Heart left ventricle (tissue), 16 donors: ENCODE results near the gene WTIP. TPM values are rescaled to one million over a fixed set of nuclear protein-coding genes. Genes with fewer than 3 reads are reported as not detected.

Experiments
- ATAC-seq, 4 donors: fragments of 200-7000 bp; cut with Tn5 transposase; one replicate each; pipeline ENCODE4 v1.9.1; 2020 to 2022; ENCODE audit warnings: moderate library complexity in 4 of 4, mild to moderate bottlenecking in 3 of 4, moderate number of reproducible peaks in 1 of 4
- DNase-seq, 5 donors: peaks; one replicate each; pipeline ENCODE4 v3.0.0-alpha.2; 2020
- H3K27ac ChIP-seq, 12 donors: fragments of 200-600 bp; sonication (generic) in 4 of 12; one replicate each; pipeline versions ENCODE4 v1.5.0 to v1.8.0; 2016 to 2022; ENCODE audit warnings: mild to moderate bottlenecking in 2 of 12
- H3K27me3 ChIP-seq, 9 donors: fragments of 200-600 bp; sonication (generic) in 2 of 9; one replicate each; pipeline versions ENCODE4 v1.5.1 to v1.8.0; 2016 to 2022; ENCODE audit warnings: mild to moderate bottlenecking in 3 of 9
- H3K36me3 ChIP-seq, 9 donors: fragments of 200-600 bp; sonication (generic) in 2 of 9; one replicate each; pipeline versions ENCODE4 v1.5.0 to v1.8.0; 2018 to 2022; ENCODE audit warnings: mild to moderate bottlenecking in 2 of 9
- H3K4me1 ChIP-seq, 12 donors: fragments of 200-600 bp; sonication (generic) in 4 of 12; one replicate each; pipeline versions ENCODE4 v1.5.0 to v1.8.0; 2016 to 2022; ENCODE audit warnings: mild to moderate bottlenecking in 3 of 12
- H3K4me3 ChIP-seq, 12 donors: fragments of 200-600 bp; sonication (generic) in 4 of 12; one replicate each; pipeline versions ENCODE4 v1.5.0 to v1.8.0; 2017 to 2022; ENCODE audit warnings: mild to moderate bottlenecking in 9 of 12, moderate library complexity in 4 of 12
- H3K9me3 ChIP-seq, 12 donors: fragments of 200-600 bp; sonication (generic) in 4 of 12; one replicate each; pipeline versions ENCODE4 v1.5.0 to v1.8.0; 2016 to 2022; ENCODE audit warnings: mild to moderate bottlenecking in 1 of 12
- CTCF ChIP-seq, 12 donors: fragments of 200-600 bp; sonication (generic) in 4 of 12; IDR thresholded peaks; one replicate each; pipeline versions ENCODE4 v1.5.0 to v1.8.0; 2018 to 2022; ENCODE audit warnings: antibody characterized with exemption in 12 of 12, mild to moderate bottlenecking in 5 of 12
- POLR2A ChIP-seq, 2 donors: fragments of 450-650 bp; IDR thresholded peaks; one replicate each; pipeline ENCODE4 v1.6.1; 2017; ENCODE audit warnings: antibody characterized with exemption in 2 of 2, mild to moderate bottlenecking in 2 of 2, moderate library complexity in 2 of 2
- WGBS, 4 donors: extraction: QIAGEN DNeasy Blood & Tissue Kit in 2 of 4; methylation state at CpG; one replicate each; pipeline versions ENCODE4 v1.1.5 to v1.1.7; 2013 to 2018; 5-methylcytosine and 5-hydroxymethylcytosine counted together
- intact Hi-C, 10 donors: fragments of 100-400 bp; cut with DNase I; formaldehyde crosslinking; loops; one replicate each; pipeline versions ENCODE4 v1.11.1 to v1.14.2; 2022
- long read RNA-seq, 3 donors: library from polyadenylated mRNA; unstranded; transcript quantifications; one replicate each; pipeline ENCODE4 v2.0.0, GENCODE V29; 2020 to 2021
- polyA plus RNA-seq, 2 donors: library from polyadenylated mRNA; stranded (reverse); fragments of 200-250 nt; gene quantifications; one replicate each; pipeline ENCODE4 v1.2.3, GENCODE V29; 2013
- total RNA-seq, 9 donors: library from RNA; depleted of rRNA in 2 of 9; stranded (reverse); fragments of >200 nt in 2 of 9; fragmentation: NEBNext Ultra II Directional in 3 of 9; extraction: Animal tissue kit (Norgen Biotek cat#: 25700) in 3 of 9; gene quantifications; one replicate each; pipeline versions ENCODE4 v1.1.0 to v1.2.4, GENCODE V29; 2016 to 2023
- donor health status: ischemic (EF 13 %, LVEDD 7.1; RV severe dilation, severe dysfunction).
- donor health status: healthy with polysubstance abuse.
- donor health status: DM: no; HTN: yes; CAD: no.
- donor health status: DM: no; HTN: no; CAD: no.
- donor health status: ischemic (EF 25% LVEDD 6.9; RV normal size, moderate dysfunction).
- donor health status: ischemic (EF 25% LVEDD 5.7; RV mildly dilated, moderate dysfunction).
- donor health status: healthy.
- donor health status: DM: yes; HTN: yes; CAD: no.
- donor health status: ischemic (EF 35%, LVEDD 5.7; RV mildly dilated, moderate dysfunction).
- donor health status: nonischemic (EF 11% LVEDD 7.7; RV severe dilation, severe dysfunction).
- donor health status: DM: yes; HTN: yes; CAD: no.
- donor health status: PGD.
- donor health status: ischemic (EF 29% LVEDD 5.4; RV normal size, mild dysfunction).
- donor health status: nonischemic (EF 23%, LVEDD 6.1; RV moderate dilation, normal function).

The WTIP gene
- total RNA-seq = 10 to 100 TPM; 16.3 to 33.3 (median 23.3) TPM
- 1 to 10 TPM; 6.6 to 9.0 TPM for polyA plus RNA-seq
- long read RNA-seq, donor 1, full-length matches to known transcripts = 41 of 50 reads
- long read RNA-seq, donor 1, partial matches to known transcripts = 6 of 50 reads
- long read RNA-seq, donor 1, other reads (novel, unspliced or antisense) = 3 of 50 reads
- long read RNA-seq, donor 2, full-length matches to known transcripts = 2 of 9 reads
- long read RNA-seq, donor 2, partial matches to known transcripts = 6 of 9 reads
- long read RNA-seq, donor 2, other reads (novel, unspliced or antisense) = 1 of 9 reads
- long read RNA-seq, donor 3, full-length matches to known transcripts = 40 of 48 reads
- long read RNA-seq, donor 3, partial matches to known transcripts = 4 of 48 reads
- long read RNA-seq, donor 3, other reads (novel, unspliced or antisense) = 4 of 48 reads

- intact Hi-C loops = no loop called here
- 4 to 12% (median 5%) methylated on average over 23 to 95 of the region's 95 CpGs for WGBS, 4 donors
- ATAC-seq = peak; percentile 61 to 84 (median 78)
Measured at GRCh38 chr19:34480971-34481841, at the start of gene WTIP. Gene WTIP, plus strand, starts transcription at chr19:34481758. Its CDS starts 217 bp downstream, at chr19:34481975.

GRCh38 chr19:34432797-34433196 lies 48.8 kb upstream of the WTIP start:
- ATAC-seq (peak in 3 of 4 donors; percentile 13 to 67 (median 50)), DNase-seq (peak; percentile 47 to 63 (median 58))
- WGBS, 4 donors = 61 to 78% (median 69%) methylated on average over 5 of the region's 5 CpGs
- Histone ChIP-seq H3K27ac (peak overlapping the region in 11 of 12 donors; percentile 7 to 94 (median 53)), H3K4me3 (no peak overlapping the region), H3K4me1 (peaks cover 0 to 59% (median 36%) of the 10 kb centered on the region in 12 donors), H3K27me3 (no peaks in the 10 kb centered on the region), H3K36me3 (peaks cover 0 to 64% (median 44%) of the 10 kb centered on the region in 9 donors), H3K9me3 (no peaks in the 10 kb centered on the region)
- no peak for TF ChIP-seq CTCF (IDR thresholded peaks at IDR 0.05)
- TF ChIP-seq POLR2A (IDR thresholded peaks at IDR 0.05) = no peak
- intact Hi-C loops = no loop called here

More at GRCh38 chr19:34480971-34481841, at the start of gene WTIP:
- no peaks in the 10 kb centered on the region for H3K36me3 ChIP-seq
- peaks cover 0 to 23% (median 0%) of the 10 kb centered on the region in 9 donors for H3K27me3 ChIP-seq
- TF ChIP-seq POLR2A (IDR thresholded peaks at IDR 0.05) (peak in 1 of 2 donors; percentile 38), CTCF (IDR thresholded peaks at IDR 0.05) (no peak)
- peak within 1 kb of the TSS; percentile 54 to 94 (median 67) for H3K4me3 ChIP-seq
- DNase-seq = peak; percentile 84 to 90 (median 89)
- peak within 1 kb of the TSS; percentile 72 to 95 (median 84) for H3K27ac ChIP-seq
- H3K9me3 ChIP-seq = no peaks in the 10 kb centered on the region
- H3K4me1 ChIP-seq = peaks cover 4 to 40% (median 25%) of the 10 kb centered on the region in 12 donors

GRCh38 chr19:34436716-34437115 lies 44.8 kb upstream of the WTIP start:
- peaks cover 0 to 30% (median 14%) of the 10 kb centered on the region in 12 donors for H3K4me1 ChIP-seq
- peaks cover 0 to 98% (median 83%) of the 10 kb centered on the region in 9 donors for H3K36me3 ChIP-seq
- no peak for ATAC-seq
- intact Hi-C loops = no loop called here
- H3K27me3 ChIP-seq = no peaks in the 10 kb centered on the region
- no peak overlapping the region for H3K27ac ChIP-seq
- no peak for TF ChIP-seq CTCF (IDR thresholded peaks at IDR 0.05)
- no peak for TF ChIP-seq POLR2A (IDR thresholded peaks at IDR 0.05)
- no peak for DNase-seq
- 73 to 81% (median 77%) methylated on average over 3 of the region's 3 CpGs for WGBS, 4 donors
- no peak overlapping the region for H3K4me3 ChIP-seq
- H3K9me3 ChIP-seq = no peaks in the 10 kb centered on the region
